H9 (cell line): ENCODE results near the gene ZNF490. TPM values are rescaled to one million over a fixed set of nuclear protein-coding genes. Genes with fewer than 3 reads are reported as not detected.

Experiments
- DNase-seq: peaks from one replicate; pipeline ENCODE4 v3.0.0-alpha.2; 2017
- H2AFZ ChIP-seq: one replicate; pipeline ENCODE4 v1.6.1; 2013; ENCODE audit warnings: mild to moderate bottlenecking, low read length, control low read depth, moderate library complexity
- H2AK5ac ChIP-seq: 2 replicates; pipeline ENCODE4 v1.6.1; 2013; ENCODE audit warnings: low read length, control low read depth, mixed read lengths; ENCODE audit not compliant: insufficient read length
- H2BK120ac ChIP-seq: one replicate; pipeline ENCODE4 v1.6.1; 2013; ENCODE audit warnings: low read depth, mild to moderate bottlenecking, low read length, control low read depth, inconsistent platforms; ENCODE audit not compliant: poor library complexity, severe bottlenecking
- H2BK12ac ChIP-seq: 2 replicates; pipeline ENCODE4 v1.6.1; 2013; ENCODE audit warnings: low read length, control low read depth, mixed read lengths, low read depth; ENCODE audit not compliant: insufficient read length
- H2BK15ac ChIP-seq: 2 replicates; pipeline ENCODE4 v1.6.1; 2013; ENCODE audit warnings: low read depth, low read length, control low read depth
- H2BK20ac ChIP-seq: one replicate; pipeline ENCODE4 v1.6.1; 2013; ENCODE audit warnings: low read depth, mild to moderate bottlenecking, low read length, control low read depth, inconsistent platforms; ENCODE audit not compliant: poor library complexity, severe bottlenecking
- H2BK5ac ChIP-seq: 2 replicates; pipeline ENCODE4 v1.6.1; 2013; ENCODE audit warnings: low read length, control low read depth, mixed read lengths; ENCODE audit not compliant: insufficient read length
- H3K14ac ChIP-seq: 2 replicates; pipeline ENCODE4 v1.6.1; 2013; ENCODE audit warnings: low read length, control low read depth; ENCODE audit not compliant: insufficient read depth
- H3K18ac ChIP-seq: 2 replicates; pipeline ENCODE4 v1.6.1; 2013; ENCODE audit warnings: low read depth, mild to moderate bottlenecking, mixed read lengths, low read length, control low read depth; ENCODE audit not compliant: insufficient read length
- H3K23ac ChIP-seq: 2 replicates; pipeline ENCODE4 v1.6.1; 2013; ENCODE audit warnings: low read length, control low read depth, mixed read lengths, low read depth; ENCODE audit not compliant: insufficient read length
- H3K23me2 ChIP-seq: 2 replicates; pipeline ENCODE4 v1.6.1; 2013; ENCODE audit warnings: low read depth, mild to moderate bottlenecking, mixed read lengths, low read length, control low read depth; ENCODE audit not compliant: insufficient read length, poor library complexity, severe bottlenecking
- H3K27ac ChIP-seq: 2 replicates; pipeline ENCODE4 v1.5.1; 2013; ENCODE audit warnings: low read length, control low read depth, mixed read lengths, low read depth; ENCODE audit not compliant: insufficient read length
- H3K27me3 ChIP-seq: 2 replicates; pipeline ENCODE4 v1.6.1; 2013; ENCODE audit warnings: low read length, control low read depth, inconsistent platforms; ENCODE audit not compliant: insufficient read depth
- H3K4ac ChIP-seq: 2 replicates; pipeline ENCODE4 v1.6.1; 2013; ENCODE audit warnings: low read depth, mild to moderate bottlenecking, control low read depth, inconsistent platforms, low read length, moderate library complexity
- H3K4me1 ChIP-seq: 2 replicates; pipeline ENCODE4 v1.6.1; 2013; ENCODE audit warnings: low read length, control low read depth, inconsistent platforms; ENCODE audit not compliant: insufficient read depth
- H3K4me2 ChIP-seq: 2 replicates; pipeline ENCODE4 v1.6.1; 2013; ENCODE audit warnings: low read length, control low read depth, mixed read lengths; ENCODE audit not compliant: insufficient read length, insufficient read depth
- H3K56ac ChIP-seq: 2 replicates; pipeline ENCODE4 v1.6.1; 2013; ENCODE audit warnings: low read depth, mild to moderate bottlenecking, mixed read lengths, low read length, control low read depth; ENCODE audit not compliant: insufficient read length
- H3K79me1 ChIP-seq: 2 replicates; pipeline ENCODE4 v1.6.1; 2013; ENCODE audit warnings: low read depth, mild to moderate bottlenecking, moderate library complexity, low read length, control low read depth, inconsistent platforms; ENCODE audit not compliant: insufficient read depth, poor library complexity, severe bottlenecking
- H3K79me2 ChIP-seq: 2 replicates; pipeline ENCODE4 v1.6.1; 2013; ENCODE audit warnings: low read length, control low read depth, inconsistent platforms; ENCODE audit not compliant: insufficient read depth
- H3K9ac ChIP-seq: 2 replicates; pipeline ENCODE4 v1.6.1; 2013; ENCODE audit warnings: low read length, control low read depth, mixed read lengths; ENCODE audit not compliant: insufficient read length; ENCODE audit errors: extremely low read depth
- H3K9me3 ChIP-seq: one replicate; pipeline ENCODE4 v1.6.1; 2013; ENCODE audit warnings: low read depth, low read length, inconsistent platforms; ENCODE audit not compliant: control insufficient read depth
- H3T11ph ChIP-seq: one replicate; pipeline ENCODE4 v1.6.1; 2013; ENCODE audit warnings: mild to moderate bottlenecking, low read length, control low read depth, inconsistent platforms
- H4K20me1 ChIP-seq: one replicate; pipeline ENCODE4 v1.6.1; 2013; ENCODE audit not compliant: control insufficient read depth, insufficient read length, insufficient read depth
- H4K5ac ChIP-seq: 2 replicates; pipeline ENCODE4 v1.6.1; 2013; ENCODE audit warnings: low read depth, mild to moderate bottlenecking, mixed read lengths, low read length, control low read depth; ENCODE audit not compliant: insufficient read length
- H4K8ac ChIP-seq: replicated peaks from 2 replicates; pipeline ENCODE4 v1.6.1; 2013; ENCODE audit warnings: low read length, control low read depth, mixed read lengths, low read depth; ENCODE audit not compliant: insufficient read length
- H4K91ac ChIP-seq: 2 replicates; pipeline ENCODE4 v1.6.1; 2013; ENCODE audit warnings: low read depth, mild to moderate bottlenecking, moderate library complexity, mixed read lengths, low read length, control low read depth; ENCODE audit not compliant: insufficient read length
- H3K27ac Mint-ChIP-seq, 3 experiments: 2 replicates in 2 of 3; 3 replicates in 1 of 3; pipeline ENCODE4 v1.8.0; 2020 to 2021; ENCODE audit warnings: mixed read lengths in 3 of 3, mild to moderate bottlenecking in 1 of 3, moderate library complexity in 1 of 3
- H3K27me3 Mint-ChIP-seq: 2 replicates; pipeline ENCODE4 v1.8.0; 2021; ENCODE audit warnings: low read depth, mild to moderate bottlenecking, moderate library complexity, mixed read lengths
- H3K36me3 Mint-ChIP-seq, 3 experiments: 2 replicates in 2 of 3; 3 replicates in 1 of 3; pipeline ENCODE4 v1.8.0; 2020 to 2021; ENCODE audit warnings: low read depth in 3 of 3, mixed read lengths in 3 of 3; ENCODE audit not compliant: insufficient read depth in 1 of 3
- H3K4me1 Mint-ChIP-seq, 2 experiments: 2 replicates each; pipeline ENCODE4 v1.8.0; 2020; ENCODE audit warnings: mixed read lengths in 2 of 2
- H3K4me3 Mint-ChIP-seq, 2 experiments: 2 replicates in 1 of 2; 3 replicates in 1 of 2; pipeline ENCODE4 v1.8.0; 2020 to 2021; ENCODE audit warnings: mild to moderate bottlenecking in 2 of 2, mixed read lengths in 2 of 2, moderate library complexity in 1 of 2
- H3K9me3 Mint-ChIP-seq, 2 experiments: 2 replicates in 1 of 2; 3 replicates in 1 of 2; pipeline ENCODE4 v1.8.0; 2020; ENCODE audit warnings: mild to moderate bottlenecking in 2 of 2, mixed read lengths in 2 of 2, moderate library complexity in 1 of 2
- CTCF ChIP-seq: fragments of 200-600 bp; sonication (generic); conservative IDR thresholded peaks from 3 replicates; pipeline ENCODE4 v1.8.0; 2021; ENCODE audit warnings: antibody characterized with exemption, mild to moderate bottlenecking
- WGBS: extraction: QIAGEN DNeasy Blood & Tissue Kit; methylation state at CpG from one replicate; pipeline ENCODE4 v1.1.7; 2013; ENCODE audit warnings: missing lambda C conversion rate, low lambda C conversion rate, mixed read lengths; ENCODE audit not compliant: insufficient read length; ENCODE audit errors: extremely low coverage; 5-methylcytosine and 5-hydroxymethylcytosine counted together
- total RNA-seq: library from RNA; stranded (reverse); gene quantifications from 2 replicates; pipeline ENCODE4 v1.2.1, GENCODE V29; 2021

The ZNF490 gene
- total RNA-seq, 1 experiment from 2014 or later = 10.1 TPM

DNA sequence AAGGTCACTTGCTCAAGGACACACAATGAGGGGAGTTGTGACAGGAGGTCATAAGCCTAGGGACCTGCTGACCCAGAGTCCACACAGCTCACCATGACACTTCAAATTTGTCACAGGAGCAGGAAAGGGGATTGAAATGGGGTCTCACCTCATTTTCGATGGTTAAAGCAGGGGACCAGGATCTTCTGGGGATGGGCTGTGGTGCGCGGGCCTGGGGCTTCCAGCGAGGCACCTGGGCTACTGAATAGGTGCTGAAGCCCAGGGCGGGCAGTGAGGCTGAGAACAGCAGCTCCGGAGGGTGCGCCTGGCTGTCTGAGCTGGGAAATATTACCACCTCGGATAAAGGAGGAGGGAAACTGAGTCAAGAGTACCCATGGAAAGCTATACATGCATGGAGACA lies 44.9 kb upstream of the ZNF490 start:
- Histone ChIP-seq H3K79me1 (no peaks in the 10 kb centered on the region), H3K9ac (no peak overlapping the region), H2AK5ac (no peak overlapping the region), H2BK120ac (no peak overlapping the region), H2BK15ac (no peak overlapping the region), H3K27ac (no peak overlapping the region), H2BK5ac (no peak overlapping the region), H4K8ac (no peak overlapping the region), H3K27me3 (no peaks in the 10 kb centered on the region), H3K9me3 (no peaks in the 10 kb centered on the region), H2BK12ac (no peak overlapping the region), H3K4me1 (no peaks in the 10 kb centered on the region), H3K56ac (no peak overlapping the region), H3T11ph (no peak overlapping the region), H3K23me2 (no peaks in the 10 kb centered on the region), H3K4ac (no peak overlapping the region), H3K79me2 (no peaks in the 10 kb centered on the region; the same call in 1 of the 2 replicates), H3K14ac (no peak overlapping the region), H3K23ac (no peak overlapping the region), H2AFZ (no peak overlapping the region), H3K4me2 (no peak overlapping the region), H4K20me1 (no peaks in the 10 kb centered on the region), H4K5ac (no peak overlapping the region), H2BK20ac (no peak overlapping the region), H4K91ac (no peak overlapping the region), H3K18ac (no peak overlapping the region)
- no peak overlapping the region for H3K4me3 Mint-ChIP-seq
- H3K27me3 Mint-ChIP-seq = no peaks in the 10 kb centered on the region
- peaks cover 30 to 52% (median 38%) of the 10 kb centered on the region in 3 experiments for H3K36me3 Mint-ChIP-seq
- H3K4me1 Mint-ChIP-seq = peaks cover 0 to 6% of the 10 kb centered on the region in 2 experiments; a peak in 2 of 4 replicates
- H3K9me3 Mint-ChIP-seq = peaks cover 0 to 2% of the 10 kb centered on the region in 2 experiments; a peak in 1 of 5 replicates
- no CpG with 5 or more reads among the region's 8 CpGs for WGBS
- TF ChIP-seq CTCF = no peak
- DNase-seq = no peak
- H3K27ac Mint-ChIP-seq = no peak overlapping the region
